OCI-LY1 (cell line): ENCODE results near the gene TMEM178B.

ENCODE experiments used
- CTCF ChIP-seq: fragments of 200-600 bp; sonication (generic), shearing (Covaris generic); IDR thresholded peaks from 2 replicates; pipeline ENCODE4 v1.5.1; 2017; ENCODE audit warnings: mild to moderate bottlenecking, antibody characterized with exemption, low read length, moderate library complexity, mixed read lengths
- EZH2 ChIP-seq: fragments of 200-600 bp; sonication (generic), shearing (Covaris generic); IDR thresholded peaks from 2 replicates; pipeline ENCODE4 v1.8.0; 2017; ENCODE audit warnings: borderline replicate concordance, mixed run types, mild to moderate bottlenecking, antibody characterized with exemption, low read length, moderate library complexity, mixed read lengths

- TF ChIP-seq CTCF = no peak
- no peak for TF ChIP-seq EZH2
Measured at GRCh38 chr7:141073173-141073640, 657 bp upstream of the TMEM178B start.
